Measurements from ENCODE around the gene KRTAP5-6.
A peak's percentile ranks its signal among the peaks of the same experiment; 100 is the strongest.

The KRTAP5-6 gene

DNA sequence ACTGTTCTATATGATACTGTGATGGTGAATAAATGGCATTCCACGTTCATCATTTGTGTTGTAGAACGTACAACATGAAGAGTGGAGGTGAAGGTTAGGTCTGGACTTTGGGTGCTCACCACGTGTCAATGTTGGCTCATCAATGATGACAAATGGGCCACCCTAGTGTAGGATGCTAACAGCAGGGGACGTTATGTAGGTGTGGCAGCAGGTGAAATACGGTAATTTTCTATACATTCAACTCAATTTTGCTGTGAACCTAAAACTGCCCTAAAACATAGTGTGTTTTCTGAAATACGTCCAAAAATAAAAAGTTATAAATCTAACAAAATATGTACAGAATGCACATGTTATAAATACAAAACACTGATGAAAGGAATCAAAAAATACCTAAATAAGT lies 6.2 kb downstream of the KRTAP5-6 start:
- TF ChIP-seq, protein P1, sequence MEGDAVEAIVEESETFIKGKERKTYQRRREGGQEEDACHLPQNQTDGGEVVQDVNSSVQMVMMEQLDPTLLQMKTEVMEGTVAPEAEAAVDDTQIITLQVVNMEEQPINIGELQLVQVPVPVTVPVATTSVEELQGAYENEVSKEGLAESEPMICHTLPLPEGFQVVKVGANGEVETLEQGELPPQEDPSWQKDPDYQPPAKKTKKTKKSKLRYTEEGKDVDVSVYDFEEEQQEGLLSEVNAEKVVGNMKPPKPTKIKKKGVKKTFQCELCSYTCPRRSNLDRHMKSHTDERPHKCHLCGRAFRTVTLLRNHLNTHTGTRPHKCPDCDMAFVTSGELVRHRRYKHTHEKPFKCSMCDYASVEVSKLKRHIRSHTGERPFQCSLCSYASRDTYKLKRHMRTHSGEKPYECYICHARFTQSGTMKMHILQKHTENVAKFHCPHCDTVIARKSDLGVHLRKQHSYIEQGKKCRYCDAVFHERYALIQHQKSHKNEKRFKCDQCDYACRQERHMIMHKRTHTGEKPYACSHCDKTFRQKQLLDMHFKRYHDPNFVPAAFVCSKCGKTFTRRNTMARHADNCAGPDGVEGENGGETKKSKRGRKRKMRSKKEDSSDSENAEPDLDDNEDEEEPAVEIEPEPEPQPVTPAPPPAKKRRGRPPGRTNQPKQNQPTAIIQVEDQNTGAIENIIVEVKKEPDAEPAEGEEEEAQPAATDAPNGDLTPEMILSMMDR (IDR thresholded peaks at IDR 0.05; ENCODE audit: insufficient read depth, low read depth, low read length, missing control alignments), result no peak
- H3K4me3 ChIP-seq (ENCODE audit: low read depth, low read length), result no peak overlapping the region
- no peak for DNase-seq (ENCODE audit: low read depth)

DNA sequence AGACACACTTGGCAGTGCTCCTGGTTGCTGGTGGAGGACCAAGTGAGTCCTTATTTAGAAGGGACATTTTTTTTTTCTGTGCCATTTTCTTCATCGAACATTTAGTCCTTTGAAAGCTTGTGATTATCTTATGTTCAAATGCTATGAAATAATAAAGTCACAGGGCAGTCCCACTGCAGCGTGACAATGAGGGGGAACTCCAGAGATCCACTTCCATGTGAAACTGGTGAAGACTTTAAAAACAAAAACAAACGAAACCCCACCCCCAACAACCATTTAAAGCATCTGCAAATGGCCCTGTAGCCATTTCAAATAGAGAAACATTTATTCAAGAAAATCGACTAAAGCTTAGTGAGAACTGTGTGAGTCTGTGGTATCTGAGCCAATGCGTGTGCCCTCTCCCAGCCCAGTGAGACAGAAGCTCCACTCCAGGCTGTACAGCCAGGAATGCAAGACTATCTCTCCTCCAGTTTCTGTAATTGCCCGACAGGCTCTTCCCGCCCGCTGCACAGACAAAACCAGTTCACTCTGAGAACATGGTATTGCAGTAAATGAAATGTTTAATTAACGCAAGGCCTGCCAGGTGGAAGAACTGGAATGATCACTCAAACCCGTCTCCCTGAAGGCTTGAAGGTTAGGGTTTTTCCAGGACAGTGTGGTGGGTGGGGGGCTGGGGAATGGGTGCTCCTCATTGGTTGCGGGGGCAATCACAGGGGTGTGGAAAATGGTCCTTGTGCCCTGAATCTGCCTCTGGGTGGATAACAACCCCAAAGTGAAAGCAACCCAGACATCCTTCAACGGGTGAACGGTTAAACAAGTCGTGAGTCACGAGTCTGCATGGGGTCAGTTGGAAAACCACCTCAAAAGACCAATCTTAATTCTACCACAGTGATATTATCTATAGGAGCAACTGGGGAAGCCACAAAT lies 8.4 kb downstream of the KRTAP5-6 start:
- TF ChIP-seq, protein P1 (IDR thresholded peaks at IDR 0.05; ENCODE audit: insufficient read depth, low read depth, low read length, missing control alignments), result no peak
- H3K4me3 ChIP-seq (ENCODE audit: low read depth, low read length), result no peak overlapping the region
- peak; percentile 37 for DNase-seq (ENCODE audit: low read depth)

DNA sequence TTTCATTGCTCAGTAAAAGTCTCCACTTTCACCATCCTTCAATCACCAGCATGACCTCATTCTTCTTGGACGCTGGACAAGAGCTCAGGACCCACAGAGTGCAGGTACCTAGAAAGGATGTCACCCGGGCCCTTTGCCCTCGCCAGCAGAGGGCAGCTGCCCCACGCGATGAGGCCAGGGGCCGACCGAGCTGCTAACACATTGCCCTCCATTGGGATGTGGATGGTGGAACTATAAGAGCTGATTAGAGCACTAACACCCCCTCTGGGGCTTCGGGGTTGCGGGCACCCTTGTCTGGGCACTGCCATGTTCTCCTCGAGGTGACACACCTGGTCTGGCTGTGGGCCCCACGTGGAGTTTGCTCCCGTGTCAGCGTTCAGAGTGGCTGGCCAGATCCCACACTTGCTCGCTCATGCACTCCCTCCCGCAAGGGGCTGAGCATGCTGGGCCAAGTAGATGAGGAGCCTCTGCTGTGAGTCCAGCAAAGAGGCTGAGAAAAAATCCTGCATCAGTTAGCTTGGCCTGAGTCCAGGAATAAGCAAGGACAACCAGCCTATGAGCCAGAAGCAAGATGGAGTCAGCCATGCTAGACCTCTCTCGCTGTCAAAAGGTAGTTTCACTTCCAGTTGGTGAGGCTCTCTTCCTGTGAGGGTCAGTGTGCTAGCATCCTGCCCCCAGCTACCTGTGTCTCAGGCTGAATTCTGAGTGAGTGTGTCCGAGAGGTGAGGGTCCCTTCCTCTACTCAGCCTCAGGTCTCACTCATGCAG lies 9.8 kb downstream of the KRTAP5-6 start:
- H3K4me3 ChIP-seq (ENCODE audit: low read depth, low read length), result no peak overlapping the region
- peak; percentile 20 for DNase-seq (ENCODE audit: low read depth)
- TF ChIP-seq, protein P1 (IDR thresholded peaks at IDR 0.05; ENCODE audit: insufficient read depth, low read depth, low read length, missing control alignments), result no peak

DNA sequence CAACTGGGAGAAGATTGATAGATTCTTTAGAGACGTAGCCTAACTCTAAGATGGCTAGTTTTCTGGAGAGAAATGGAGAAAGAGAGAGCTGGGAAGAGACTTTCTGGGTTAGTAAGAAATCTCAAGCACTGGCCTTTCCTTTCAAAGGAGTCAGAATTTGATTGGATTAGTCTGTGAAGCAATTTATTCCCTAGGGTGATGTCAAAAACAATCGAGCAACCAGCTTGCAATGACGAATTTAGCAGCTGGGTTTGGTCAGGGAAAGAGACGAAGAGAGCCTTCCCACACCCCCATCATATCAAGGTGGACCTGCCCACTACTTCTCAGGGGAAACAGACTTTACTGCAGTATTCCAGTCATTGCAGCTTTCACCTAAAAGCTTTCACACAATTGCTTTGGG lies 10.8 kb downstream of the KRTAP5-6 start:
- TF ChIP-seq, protein P1 (IDR thresholded peaks at IDR 0.05; ENCODE audit: insufficient read depth, low read depth, low read length, missing control alignments), result no peak
- H3K4me3 ChIP-seq (ENCODE audit: low read depth, low read length), result no peak overlapping the region
- DNase-seq (ENCODE audit: low read depth), result no peak

DNA sequence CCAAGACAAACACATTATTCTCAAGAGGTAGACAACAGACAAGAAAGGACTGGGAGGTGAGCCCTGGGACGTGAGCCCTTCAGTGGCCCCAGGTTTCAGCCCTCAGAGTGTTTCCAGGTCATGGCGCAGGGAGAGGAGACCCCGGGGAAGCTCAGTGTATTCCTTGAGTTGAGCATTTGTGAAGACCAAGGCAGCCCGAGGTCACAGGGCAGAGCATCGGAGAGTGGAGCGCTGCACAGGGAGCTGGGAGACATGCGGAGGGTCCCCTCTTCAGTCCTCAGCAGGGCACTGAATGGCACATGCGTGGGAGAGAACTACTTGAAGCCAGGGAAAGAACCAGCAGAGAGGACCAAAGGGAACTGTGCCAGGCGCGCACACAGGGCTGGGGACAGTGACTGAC lies 11.7 kb downstream of the KRTAP5-6 start:
- no peak overlapping the region for H3K4me3 ChIP-seq (ENCODE audit: low read depth, low read length)
- TF ChIP-seq, protein P1 (IDR thresholded peaks at IDR 0.05; ENCODE audit: insufficient read depth, low read depth, low read length, missing control alignments), result no peak
- DNase-seq (ENCODE audit: low read depth), result no peak

DNA sequence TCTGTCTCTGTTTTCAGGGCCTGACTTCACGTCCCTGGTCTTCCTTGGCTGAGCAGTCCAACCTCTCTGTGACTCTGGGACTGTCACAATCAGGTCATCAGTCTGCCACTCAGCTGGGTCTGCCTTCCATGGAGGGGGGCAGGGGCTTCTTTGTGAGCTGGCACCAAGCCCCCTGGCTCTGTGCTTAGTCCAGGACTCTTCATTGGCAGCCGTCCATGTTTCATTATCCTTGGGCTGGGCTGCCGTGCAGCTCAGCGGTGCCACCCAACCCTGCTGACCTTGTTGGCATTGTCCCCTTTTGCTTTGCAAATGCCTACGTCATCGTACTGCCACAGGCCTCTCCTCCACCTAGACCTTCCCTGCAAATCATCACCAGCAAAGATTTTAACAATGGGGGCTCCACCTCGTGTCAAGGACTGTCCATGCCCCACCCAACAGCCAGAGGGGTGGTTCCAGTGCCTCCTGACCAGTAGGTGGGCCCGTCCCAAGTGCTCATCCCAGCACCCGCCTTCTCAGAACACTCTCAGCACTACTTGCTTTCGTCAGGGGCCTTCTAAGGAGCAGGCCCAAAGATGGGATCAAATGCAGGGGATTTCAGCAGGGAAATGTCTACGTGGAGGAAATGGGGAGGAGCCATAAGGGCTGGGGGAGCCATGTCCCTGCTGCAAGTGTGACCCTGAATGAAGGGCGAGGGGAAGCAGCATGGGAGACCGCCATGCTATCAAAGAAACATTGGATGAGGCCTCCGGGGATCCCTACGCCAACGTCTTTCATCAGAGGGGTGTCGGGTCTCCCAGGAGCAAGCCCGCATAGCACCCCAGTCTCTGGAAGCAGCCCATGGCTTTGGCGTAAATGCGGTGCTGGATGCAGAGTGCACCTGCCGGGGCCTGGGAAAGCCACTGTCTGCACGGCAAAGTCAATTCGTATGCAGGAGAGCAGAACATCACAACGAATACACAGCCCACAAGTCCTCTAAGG lies 18.2 kb downstream of the KRTAP5-6 start:
- DNase-seq (ENCODE audit: low read depth), result no peak
- no peak overlapping the region for H3K4me3 ChIP-seq (ENCODE audit: low read depth, low read length)
- TF ChIP-seq, protein P1 (IDR thresholded peaks at IDR 0.05; ENCODE audit: insufficient read depth, low read depth, low read length, missing control alignments), result no peak

All from GM12865 (cell line).